Measurements from ENCODE around the gene EMC7.

EMC7 gene

GRCh38 chr15:34111488-34111887, 9.8 kb upstream of the EMC7 start:
- DNase-seq, result no peak
- TF ChIP-seq GATA1 (IDR thresholded peaks at IDR 0.05; ENCODE audit: low read depth, low read length) (no peak), POLR2A (IDR thresholded peaks at IDR 0.05; ENCODE audit: low read length) (no peak)

DNA sequence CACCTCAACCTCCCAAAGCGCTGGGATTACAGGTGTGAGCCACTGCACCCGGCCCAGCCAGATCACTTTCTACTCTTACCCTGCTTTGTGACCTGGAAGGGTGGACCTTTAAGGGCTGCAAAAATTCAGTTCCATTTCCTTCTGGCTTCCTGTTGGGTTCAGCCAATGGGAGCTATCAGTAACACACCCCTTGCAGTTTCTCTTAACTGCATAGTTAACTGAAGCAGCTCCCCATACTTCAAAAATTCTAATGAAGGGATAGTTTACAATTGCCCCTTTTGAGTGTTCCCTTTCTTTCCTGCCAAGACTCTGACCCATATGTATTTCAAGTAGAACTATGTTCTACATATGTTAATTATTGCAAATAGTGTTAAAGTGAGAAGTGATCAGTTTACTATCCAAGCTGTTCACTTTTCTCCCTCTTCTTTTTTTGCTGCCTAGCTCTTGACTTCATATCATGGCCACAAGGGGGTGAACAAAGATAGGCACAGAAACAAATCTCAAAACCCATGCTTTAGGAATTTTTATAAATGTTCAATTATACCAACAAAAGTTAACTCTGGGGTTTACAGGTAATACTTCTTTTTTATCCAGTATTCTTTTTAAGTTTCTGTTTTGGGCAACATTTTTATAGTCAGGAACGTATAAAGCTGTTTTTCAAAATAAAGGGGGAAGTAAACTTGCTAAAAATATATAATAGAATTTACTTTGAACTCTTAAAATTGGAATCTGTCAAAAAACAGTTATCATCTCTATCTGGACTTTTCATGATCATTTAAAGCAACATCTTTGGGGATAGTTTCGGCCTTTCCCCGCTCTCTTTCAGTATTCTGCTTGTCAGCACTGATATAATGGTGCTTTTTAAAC, 8.4 kb upstream of the EMC7 start:
- TF ChIP-seq POLR2A (IDR thresholded peaks at IDR 0.05; ENCODE audit: low read length), result no peak
- TF ChIP-seq GATA1 (IDR thresholded peaks at IDR 0.05; ENCODE audit: low read depth, low read length), result no peak
- peak; percentile 46 to 54 for DNase-seq

- no peak for DNase-seq
- no peak for TF ChIP-seq POLR2A (IDR thresholded peaks at IDR 0.05; ENCODE audit: low read length)
- TF ChIP-seq GATA1 (IDR thresholded peaks at IDR 0.05; ENCODE audit: low read depth, low read length), result no peak
Observed at GRCh38 chr15:34107315-34107714, 5.7 kb upstream of the EMC7 start.

- DNase-seq, result no peak
- TF ChIP-seq GATA1 (IDR thresholded peaks at IDR 0.05; ENCODE audit: low read depth, low read length) (no peak), POLR2A (IDR thresholded peaks at IDR 0.05; ENCODE audit: low read length) (no peak)
Observed at GRCh38 chr15:34106423-34106822, 4.8 kb upstream of the EMC7 start.

GRCh38 chr15:34102175-34102925, 688 bp upstream of the EMC7 start:
- DNase-seq, result no peak
- peak; percentile 40 for TF ChIP-seq POLR2A (IDR thresholded peaks at IDR 0.05; ENCODE audit: low read length)
- no peak for TF ChIP-seq GATA1 (IDR thresholded peaks at IDR 0.05; ENCODE audit: low read depth, low read length)

DNA sequence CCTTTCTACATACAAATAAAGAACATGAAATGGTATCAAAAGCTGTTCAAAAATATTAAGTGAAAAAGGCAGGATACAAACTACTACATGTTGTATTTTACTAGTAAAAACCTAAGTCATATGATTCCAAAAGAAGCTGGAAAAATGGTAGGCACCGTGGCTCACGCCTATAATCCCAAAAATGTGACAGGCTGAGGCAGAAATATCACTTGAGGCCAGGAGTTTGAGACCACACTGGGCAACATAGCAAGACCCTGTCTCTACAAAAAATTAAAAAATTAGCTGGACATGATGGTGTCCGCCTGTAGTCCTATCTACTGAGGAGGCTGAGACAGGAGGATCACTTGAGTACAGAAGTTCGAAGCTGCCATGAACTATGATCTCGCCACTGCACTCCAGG, 1.7 kb downstream of the EMC7 start:
- no peak for DNase-seq
- no peak for TF ChIP-seq POLR2A (IDR thresholded peaks at IDR 0.05; ENCODE audit: low read length)
- TF ChIP-seq GATA1 (IDR thresholded peaks at IDR 0.05; ENCODE audit: low read depth, low read length), result no peak

DNA sequence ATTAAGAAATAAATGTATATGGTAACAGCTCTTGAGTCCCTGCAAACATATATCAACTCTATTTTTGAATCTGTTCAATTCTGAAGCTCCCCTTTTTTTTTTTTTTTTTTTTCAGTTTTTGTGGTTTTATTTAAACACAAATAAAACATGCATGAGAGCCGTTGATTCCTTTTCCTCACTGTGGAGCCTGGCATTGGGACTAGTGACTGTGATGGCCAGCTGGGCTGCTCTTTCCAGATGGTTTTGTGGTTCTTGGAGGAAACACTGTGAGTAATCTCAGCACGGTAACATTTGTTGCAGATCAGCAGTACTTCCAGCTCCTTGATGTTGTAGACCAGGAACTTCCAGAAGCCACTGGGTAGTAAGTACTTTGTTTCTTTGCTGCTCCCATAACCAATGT, 15.9 kb downstream of the EMC7 start:
- DNase-seq, result no peak
- TF ChIP-seq GATA1 (IDR thresholded peaks at IDR 0.05; ENCODE audit: low read depth, low read length), result no peak
- no peak for TF ChIP-seq POLR2A (IDR thresholded peaks at IDR 0.05; ENCODE audit: low read length)

DNA sequence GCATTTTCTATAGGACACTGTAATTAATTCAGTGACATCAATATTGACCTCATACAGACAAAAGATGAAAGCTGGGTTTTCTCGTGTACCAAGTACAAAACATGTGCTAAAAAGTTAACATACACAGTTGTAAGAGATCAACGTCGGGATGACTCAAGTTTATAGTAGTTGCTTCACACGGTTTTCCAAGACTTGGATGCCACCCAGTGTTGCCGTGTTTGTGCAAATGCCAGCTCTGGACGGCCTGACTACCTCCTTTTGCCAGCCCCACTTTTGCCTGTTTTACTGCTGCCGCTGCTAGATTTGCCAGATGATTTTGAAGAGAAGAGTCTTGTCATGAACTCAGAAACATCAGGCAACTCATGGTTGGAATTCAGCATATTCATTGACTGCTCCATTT, 17.6 kb downstream of the EMC7 start:
- DNase-seq, result no peak

GRCh38 chr15:34079904-34080303, 21.8 kb downstream of the EMC7 start:
- DNase-seq, result peak in 1 of 2 experiments; percentile 57
- TF ChIP-seq POLR2A (IDR thresholded peaks at IDR 0.05; ENCODE audit: low read length), result no peak
- TF ChIP-seq GATA1 (IDR thresholded peaks at IDR 0.05; ENCODE audit: low read depth, low read length), result no peak

More for the DNA sequence above, 17.6 kb downstream of the EMC7 start:
- TF ChIP-seq POLR2A (IDR thresholded peaks at IDR 0.05; ENCODE audit: low read length), result no peak
- no peak for TF ChIP-seq GATA1 (IDR thresholded peaks at IDR 0.05; ENCODE audit: low read depth, low read length)

DNA sequence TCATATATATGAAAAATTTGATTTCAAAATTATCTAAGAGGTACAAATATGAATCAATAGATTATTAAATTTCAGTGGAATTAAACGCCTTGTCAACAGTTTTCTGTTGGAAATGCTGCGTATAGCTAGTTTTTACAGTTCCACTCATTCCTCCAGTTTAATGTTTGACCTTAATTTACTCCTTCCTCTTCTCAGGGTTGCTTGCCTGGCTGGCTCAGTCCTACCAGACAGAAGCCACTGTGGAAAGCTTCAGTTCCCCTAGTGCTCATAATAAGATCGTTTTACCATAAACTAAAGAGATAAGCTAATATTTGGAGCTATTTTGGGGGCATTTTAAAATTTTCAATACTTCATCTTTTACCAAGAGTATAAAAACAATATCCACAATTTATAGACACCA, 22.8 kb downstream of the EMC7 start:
- no peak for TF ChIP-seq GATA1 (IDR thresholded peaks at IDR 0.05; ENCODE audit: low read depth, low read length)
- TF ChIP-seq POLR2A (IDR thresholded peaks at IDR 0.05; ENCODE audit: low read length), result no peak

DNA sequence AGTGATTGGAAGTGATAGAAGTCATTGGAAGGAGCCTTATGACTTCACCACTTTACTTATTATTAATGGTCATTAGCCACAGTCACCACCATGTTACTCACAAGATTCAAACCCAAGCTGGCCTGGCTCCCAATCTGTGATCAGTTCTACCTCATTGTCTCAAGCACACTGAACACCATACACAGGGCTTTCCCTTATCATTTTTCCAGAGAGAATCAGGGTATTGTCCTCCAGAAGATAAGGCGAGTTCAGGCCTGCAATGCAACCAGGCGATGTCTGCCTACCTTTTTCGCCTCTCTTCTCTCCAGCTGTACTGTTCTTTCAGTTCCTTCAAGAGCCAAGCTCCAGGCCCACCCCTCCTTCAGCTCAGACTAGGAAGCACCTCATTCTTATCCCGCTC, 24.9 kb downstream of the EMC7 start:
- TF ChIP-seq GATA1 (IDR thresholded peaks at IDR 0.05; ENCODE audit: low read depth, low read length), result no peak

More for the DNA sequence above, 22.8 kb downstream of the EMC7 start:
- DNase-seq, result no peak

DNA sequence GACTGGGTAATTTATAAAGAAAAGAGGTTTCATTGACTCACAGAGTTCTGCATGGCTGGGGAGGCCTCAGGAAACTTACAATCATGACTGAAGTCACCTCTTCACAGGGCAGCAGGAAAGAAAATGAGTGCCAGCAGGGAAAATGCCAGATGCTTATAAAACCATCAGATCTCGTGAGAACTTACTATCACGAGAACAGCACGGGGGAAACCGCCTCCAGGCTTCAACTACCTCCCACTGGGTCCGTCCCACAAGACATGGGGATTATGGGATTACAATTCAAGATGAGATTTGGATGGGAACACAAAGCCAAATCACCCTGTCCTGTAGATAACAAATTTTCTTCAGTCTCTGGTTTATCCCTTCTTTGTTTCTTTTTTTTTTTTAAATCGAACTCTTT, 31.7 kb downstream of the EMC7 start:
- DNase-seq, result no peak
- TF ChIP-seq POLR2A (IDR thresholded peaks at IDR 0.05; ENCODE audit: low read length) (no peak), GATA1 (IDR thresholded peaks at IDR 0.05; ENCODE audit: low read depth, low read length) (no peak)

More for the DNA sequence above, 24.9 kb downstream of the EMC7 start:
- peak in 1 of 2 experiments; percentile 65 for DNase-seq

DNA sequence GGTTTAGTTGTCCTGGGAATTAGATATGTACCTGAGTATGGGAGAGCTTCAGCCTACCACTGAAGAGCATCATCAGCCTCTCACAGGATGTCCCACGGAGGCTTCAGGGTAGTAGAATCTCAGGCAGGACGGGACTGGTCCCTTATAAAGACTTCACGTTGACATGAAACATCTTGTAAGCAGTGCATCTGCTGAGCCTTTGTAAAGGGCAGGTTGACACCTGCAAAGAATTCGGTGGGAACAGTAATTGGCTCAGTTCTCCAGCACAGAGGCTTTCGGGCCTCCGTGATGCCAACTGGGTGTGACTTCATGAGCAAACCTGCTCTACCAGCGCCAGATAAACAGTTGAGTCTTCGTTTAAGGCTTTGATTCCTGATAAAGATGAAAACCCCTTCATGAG, 35.7 kb downstream of the EMC7 start:
- DNase-seq, result no peak
- TF ChIP-seq POLR2A (IDR thresholded peaks at IDR 0.05; ENCODE audit: low read length) (no peak), GATA1 (IDR thresholded peaks at IDR 0.05; ENCODE audit: low read depth, low read length) (no peak)

DNA sequence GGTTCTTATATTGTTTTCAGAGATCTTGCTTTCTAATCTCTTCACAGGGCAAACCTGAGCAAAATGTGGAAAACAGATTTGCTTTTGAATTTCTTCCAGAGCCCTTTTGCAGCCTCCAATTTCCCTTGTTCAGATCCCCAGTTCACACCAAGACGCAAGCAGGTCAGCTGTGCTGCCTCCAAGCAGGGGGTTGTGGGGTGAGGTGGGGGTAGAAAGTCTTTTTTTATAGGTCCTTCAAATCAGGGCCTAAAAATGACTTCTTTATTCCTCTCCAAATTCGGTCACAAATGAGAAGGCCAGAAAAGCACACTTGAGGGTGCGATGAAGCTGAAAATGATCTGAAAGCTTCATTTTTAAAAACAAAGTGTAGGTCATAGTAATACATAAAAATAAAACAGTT, 36.4 kb downstream of the EMC7 start:
- no peak for DNase-seq
- TF ChIP-seq GATA1 (IDR thresholded peaks at IDR 0.05; ENCODE audit: low read depth, low read length) (no peak), POLR2A (IDR thresholded peaks at IDR 0.05; ENCODE audit: low read length) (no peak)
